SJCRH30 (cell line): ENCODE measurements around the gene GOLGA7B. TPM values are rescaled to one million over a fixed set of nuclear protein-coding genes. Genes with fewer than 3 reads are reported as not detected.

Experiments
- DNase-seq, 2 experiments: peaks; one replicate each; pipeline ENCODE4 v3.0.0-alpha.2; 2015 to 2020
- H3K27ac ChIP-seq: fragments of 250-450 bp; sonication (Bioruptor Pico); 2 replicates; pipeline ENCODE4 v1.5.1; 2020; ENCODE audit warnings: mild to moderate bottlenecking, moderate library complexity
- H3K27me3 ChIP-seq: fragments of 250-450 bp; sonication (Bioruptor Pico); 2 replicates; pipeline ENCODE4 v1.5.1; 2020; ENCODE audit warnings: mild to moderate bottlenecking, moderate library complexity
- H3K36me3 ChIP-seq: fragments of 250-450 bp; sonication (Bioruptor Pico); 2 replicates; pipeline ENCODE4 v1.5.1; 2020; ENCODE audit warnings: mild to moderate bottlenecking, moderate library complexity
- H3K4me1 ChIP-seq: fragments of 250-450 bp; sonication (Bioruptor Pico); 2 replicates; pipeline ENCODE4 v1.5.1; 2020; ENCODE audit warnings: mild to moderate bottlenecking, moderate library complexity
- H3K4me3 ChIP-seq: fragments of 250-450 bp; sonication (Bioruptor Pico); 2 replicates; pipeline ENCODE4 v1.5.1; 2020; ENCODE audit warnings: mild to moderate bottlenecking, moderate library complexity
- H3K9me3 ChIP-seq: fragments of 250-450 bp; sonication (Bioruptor Pico); replicated peaks from 2 replicates; pipeline ENCODE4 v1.5.1; 2020; ENCODE audit warnings: mild to moderate bottlenecking, moderate library complexity
- total RNA-seq: library from RNA; depleted of rRNA; stranded (reverse); fragments of >200 nt; shearing (Covaris generic); gene quantifications from 2 replicates; pipeline ENCODE4 v1.2.3, GENCODE V29; 2014

The GOLGA7B gene
- total RNA-seq, 1 experiment from 2014 or later, result 0.93 TPM

GRCh38 chr10:97844678-97845077 lies 5.0 kb upstream of the GOLGA7B start:
- DNase-seq, result no peak
- H3K27me3 ChIP-seq, result no peaks in the 10 kb centered on the region
- no peaks in the 10 kb centered on the region for H3K9me3 ChIP-seq
- no peak overlapping the region for H3K27ac ChIP-seq
- H3K36me3 ChIP-seq, result no peaks in the 10 kb centered on the region
- H3K4me1 ChIP-seq, result peaks cover 26% of the 10 kb centered on the region
- H3K4me3 ChIP-seq, result no peak overlapping the region

GRCh38 chr10:97849103-97849686 lies 448 bp upstream of the GOLGA7B start:
- Histone ChIP-seq H3K27ac (no peak overlapping the region), H3K27me3 (no peaks in the 10 kb centered on the region), H3K4me3 (peak overlapping the region; percentile 50), H3K4me1 (peaks cover 4% of the 10 kb centered on the region; the same call in 1 of the 2 replicates), H3K36me3 (no peaks in the 10 kb centered on the region), H3K9me3 (no peaks in the 10 kb centered on the region)
- peak in 1 of 2 experiments; percentile 20 for DNase-seq

DNA sequence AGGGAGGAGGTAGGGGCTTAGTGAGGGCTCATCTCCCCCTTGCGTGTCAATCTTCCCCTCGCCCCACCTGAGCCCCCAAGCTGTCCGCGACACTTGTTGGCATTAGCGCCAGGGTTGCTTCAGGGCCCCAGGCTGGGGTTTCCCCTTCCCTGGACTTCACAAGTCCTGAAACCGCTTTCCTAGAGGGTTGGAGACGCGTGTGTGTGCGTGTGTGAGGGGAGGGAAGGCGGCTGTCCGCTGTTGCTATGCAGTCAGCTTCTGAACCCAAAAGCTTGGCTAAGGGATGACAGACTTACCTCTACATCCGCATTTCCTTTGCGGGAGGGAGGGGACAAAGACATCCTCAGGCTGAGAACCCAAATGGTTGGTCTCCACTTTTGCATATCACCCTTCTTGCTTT lies 803 bp downstream of the GOLGA7B start:
- Histone ChIP-seq H3K27ac (no peak overlapping the region), H3K27me3 (no peaks in the 10 kb centered on the region), H3K36me3 (no peaks in the 10 kb centered on the region), H3K4me1 (peaks cover 4% of the 10 kb centered on the region; the same call in 1 of the 2 replicates), H3K9me3 (no peaks in the 10 kb centered on the region), H3K4me3 (no peak overlapping the region)
- DNase-seq, result no peak

GRCh38 chr10:97851341-97852001 lies 1.8 kb downstream of the GOLGA7B start:
- H3K4me1 ChIP-seq, result peaks cover 4% of the 10 kb centered on the region; the same call in 1 of the 2 replicates
- no peaks in the 10 kb centered on the region for H3K9me3 ChIP-seq
- no peak overlapping the region for H3K27ac ChIP-seq
- no peak overlapping the region for H3K4me3 ChIP-seq
- peak in 1 of 2 experiments; percentile 32 for DNase-seq
- no peaks in the 10 kb centered on the region for H3K27me3 ChIP-seq
- H3K36me3 ChIP-seq, result no peaks in the 10 kb centered on the region

DNA sequence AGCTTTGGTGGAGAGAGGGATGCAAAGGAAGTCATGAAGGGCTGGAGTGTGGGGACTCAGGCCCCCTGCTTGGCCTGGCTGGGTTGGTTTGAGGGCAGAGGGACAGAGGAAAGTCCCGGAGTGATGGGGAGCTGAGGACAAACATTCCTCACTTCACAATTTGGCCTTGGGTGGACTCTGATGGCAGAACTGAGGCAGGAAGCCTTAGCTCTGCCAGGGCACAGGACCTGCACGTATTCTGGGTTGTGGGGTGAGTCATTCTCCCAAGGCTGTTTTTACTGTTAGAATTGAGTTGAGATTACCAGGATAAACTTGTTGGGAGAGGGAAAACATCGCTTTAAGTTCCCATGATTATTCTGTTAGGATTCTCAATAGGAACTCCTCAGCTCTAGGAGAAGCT lies 2.6 kb downstream of the GOLGA7B start:
- peaks cover 4% of the 10 kb centered on the region; the same call in 1 of the 2 replicates for H3K4me1 ChIP-seq
- H3K4me3 ChIP-seq, result no peak overlapping the region
- no peaks in the 10 kb centered on the region for H3K27me3 ChIP-seq
- H3K9me3 ChIP-seq, result no peaks in the 10 kb centered on the region
- DNase-seq, result no peak
- H3K36me3 ChIP-seq, result no peaks in the 10 kb centered on the region
- no peak overlapping the region for H3K27ac ChIP-seq

- H3K27me3 ChIP-seq, result no peaks in the 10 kb centered on the region
- H3K36me3 ChIP-seq, result no peaks in the 10 kb centered on the region
- peaks cover 4% of the 10 kb centered on the region; the same call in 1 of the 2 replicates for H3K4me1 ChIP-seq
- DNase-seq, result no peak
- no peak overlapping the region for H3K4me3 ChIP-seq
- no peaks in the 10 kb centered on the region for H3K9me3 ChIP-seq
- no peak overlapping the region for H3K27ac ChIP-seq
Observed at GRCh38 chr10:97852840-97853405, 3.3 kb downstream of the GOLGA7B start.

- H3K4me1 ChIP-seq, result peaks cover 4% of the 10 kb centered on the region
- H3K4me3 ChIP-seq, result no peak overlapping the region
- no peak overlapping the region for H3K27ac ChIP-seq
- H3K36me3 ChIP-seq, result no peaks in the 10 kb centered on the region
- no peak for DNase-seq
- H3K27me3 ChIP-seq, result no peaks in the 10 kb centered on the region
- H3K9me3 ChIP-seq, result no peaks in the 10 kb centered on the region
Observed at GRCh38 chr10:97854743-97855142, 5.1 kb downstream of the GOLGA7B start.

DNA sequence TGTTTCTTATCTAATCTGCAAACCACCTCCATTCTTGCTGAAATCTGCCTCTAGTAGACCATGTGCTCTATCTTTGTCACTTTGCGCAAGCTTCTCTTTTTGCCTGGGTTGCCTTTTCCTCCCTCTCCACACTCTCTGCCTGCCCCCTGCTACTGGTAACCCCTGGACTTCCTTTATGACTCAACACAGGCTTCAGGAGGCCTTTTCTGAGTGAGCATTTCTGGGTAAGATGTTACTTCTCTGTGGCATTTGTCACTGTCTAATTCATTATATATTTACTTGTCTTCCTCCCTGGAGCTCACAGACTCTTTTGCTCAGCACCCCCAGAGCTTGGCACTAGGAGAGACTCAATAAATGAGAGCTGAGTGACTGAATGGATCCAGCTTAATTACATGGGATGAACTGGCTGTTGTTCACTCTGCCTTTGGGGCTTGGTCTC lies 8.4 kb downstream of the GOLGA7B start:
- H3K4me3 ChIP-seq, result no peak overlapping the region
- H3K27me3 ChIP-seq, result no peaks in the 10 kb centered on the region
- H3K36me3 ChIP-seq, result no peaks in the 10 kb centered on the region
- no peak overlapping the region for H3K27ac ChIP-seq
- no peaks in the 10 kb centered on the region for H3K9me3 ChIP-seq
- DNase-seq, result no peak
- H3K4me1 ChIP-seq, result peaks cover 7% of the 10 kb centered on the region

- H3K4me1 ChIP-seq, result peaks cover 7% of the 10 kb centered on the region
- no peaks in the 10 kb centered on the region for H3K9me3 ChIP-seq
- H3K27me3 ChIP-seq, result no peaks in the 10 kb centered on the region
- H3K36me3 ChIP-seq, result no peaks in the 10 kb centered on the region
- no peak overlapping the region for H3K27ac ChIP-seq
- no peak overlapping the region for H3K4me3 ChIP-seq
- DNase-seq, result peak; percentile 68 to 77
Observed at GRCh38 chr10:97861097-97861750, 11.6 kb downstream of the GOLGA7B start.

- H3K4me3 ChIP-seq, result no peak overlapping the region
Observed at GRCh38 chr10:97861924-97862323, 12.3 kb downstream of the GOLGA7B start.

DNA sequence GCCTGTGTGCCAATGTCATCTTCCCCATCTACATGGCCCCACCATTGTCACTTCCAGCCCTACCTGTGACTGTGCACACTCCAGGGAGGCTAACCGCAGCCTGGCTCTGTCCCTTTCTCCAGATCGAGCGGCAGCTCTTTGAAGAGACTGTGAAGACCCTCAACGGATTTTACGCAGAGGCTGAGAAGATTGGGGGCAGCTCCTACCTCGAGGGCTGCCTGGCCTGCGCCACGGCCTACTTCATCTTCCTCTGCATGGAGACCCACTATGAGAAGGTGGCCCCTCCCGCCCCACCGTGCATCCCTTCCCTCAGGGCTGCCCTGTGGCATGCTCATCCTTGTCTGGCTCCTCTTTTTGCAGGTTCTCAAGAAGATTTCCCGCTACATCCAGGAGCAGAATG lies 14.2 kb downstream of the GOLGA7B start:
- Histone ChIP-seq H3K9me3 (no peaks in the 10 kb centered on the region), H3K27me3 (no peaks in the 10 kb centered on the region), H3K36me3 (no peaks in the 10 kb centered on the region), H3K27ac (no peak overlapping the region), H3K4me3 (no peak overlapping the region), H3K4me1 (peaks cover 11% of the 10 kb centered on the region)
- no peak for DNase-seq

More at GRCh38 chr10:97861924-97862323, 12.3 kb downstream of the GOLGA7B start:
- H3K27me3 ChIP-seq, result no peaks in the 10 kb centered on the region
- H3K36me3 ChIP-seq, result no peaks in the 10 kb centered on the region
- peaks cover 7% of the 10 kb centered on the region for H3K4me1 ChIP-seq
- DNase-seq, result no peak
- no peaks in the 10 kb centered on the region for H3K9me3 ChIP-seq
- H3K27ac ChIP-seq, result no peak overlapping the region

GRCh38 chr10:97865488-97865887 lies 15.8 kb downstream of the GOLGA7B start:
- no peaks in the 10 kb centered on the region for H3K36me3 ChIP-seq
- H3K27me3 ChIP-seq, result 0 out of 2 replicates have a peak, but pooled peaks cover 3% of the 10 kb centered on the region
- no peaks in the 10 kb centered on the region for H3K9me3 ChIP-seq
- H3K27ac ChIP-seq, result no peak overlapping the region
- DNase-seq, result no peak
- no peak overlapping the region for H3K4me3 ChIP-seq
- peaks cover 19% of the 10 kb centered on the region for H3K4me1 ChIP-seq

GRCh38 chr10:97866524-97867219 lies 17.0 kb downstream of the GOLGA7B start:
- no peak overlapping the region for H3K4me3 ChIP-seq
- H3K27ac ChIP-seq, result no peak overlapping the region
- H3K36me3 ChIP-seq, result no peaks in the 10 kb centered on the region
- H3K4me1 ChIP-seq, result peaks cover 14% of the 10 kb centered on the region
- no peak for DNase-seq
- H3K27me3 ChIP-seq, result 0 out of 2 replicates have a peak, but pooled peaks cover 3% of the 10 kb centered on the region
- H3K9me3 ChIP-seq, result no peaks in the 10 kb centered on the region

DNA sequence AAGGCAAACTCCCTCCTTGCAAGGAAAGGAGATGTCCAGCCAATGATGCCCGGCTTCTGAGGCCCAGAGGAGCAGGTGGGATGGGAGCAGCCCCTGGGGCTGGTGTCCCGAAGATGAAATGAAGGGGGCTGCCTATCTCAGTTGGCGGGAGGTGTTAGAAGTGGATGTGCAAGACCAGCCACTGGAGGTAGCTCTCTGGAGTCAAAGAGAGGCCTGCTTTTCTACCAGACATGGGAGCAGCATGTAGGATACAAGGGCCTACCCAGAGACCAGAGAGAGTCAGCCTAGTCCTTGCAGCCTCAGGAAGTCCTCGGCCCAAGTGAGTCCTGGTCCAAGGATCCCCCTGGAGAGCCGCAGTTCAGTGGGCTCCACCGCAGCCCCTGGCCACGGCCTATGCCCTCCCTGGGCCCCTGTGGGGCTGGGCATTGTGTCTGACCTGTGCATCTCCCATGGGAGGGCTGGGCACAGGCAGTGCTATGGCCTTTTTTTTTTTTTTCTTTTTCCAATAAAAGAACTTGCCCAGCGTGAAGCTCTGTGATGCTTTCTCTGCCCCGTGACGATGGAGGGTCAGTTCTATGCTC lies 17.7 kb downstream of the GOLGA7B start:
- H3K9me3 ChIP-seq, result no peaks in the 10 kb centered on the region
- no peak overlapping the region for H3K27ac ChIP-seq
- peaks cover 12% of the 10 kb centered on the region for H3K4me1 ChIP-seq
- H3K36me3 ChIP-seq, result no peaks in the 10 kb centered on the region
- 0 out of 2 replicates have a peak, but pooled peaks cover 3% of the 10 kb centered on the region for H3K27me3 ChIP-seq
- DNase-seq, result no peak
- no peak overlapping the region for H3K4me3 ChIP-seq
